T-cell (primary cell): ENCODE data around the gene BICC1. TPM values are rescaled to one million over a fixed set of nuclear protein-coding genes. Genes with fewer than 3 reads are reported as not detected.

Experiments used
- ATAC-seq, 4 experiments: fragments of 200-7000 bp in 3 of 4; fragments of 150-1000 bp in 1 of 4; cut with Tn5 transposase; replicated peaks in 1 of 4; 1 replicate in 3 of 4; 2 replicates in 1 of 4; pipeline ENCODE4 v1.10.0; 2021; ENCODE audit warnings: moderate library complexity in 3 of 4, mild to moderate bottlenecking in 2 of 4, moderate number of reproducible peaks in 1 of 4
- CTCF ChIA-PET, 2 donors: fragments of 300-600 bp; sonication (Branson Sonifier 250); formaldehyde crosslinking; loops; one replicate each; lab custom pipeline; 2022; ENCODE audit warnings: antibody characterized with exemption in 2 of 2; lab: Charles Lee
- POLR2A ChIA-PET, 2 donors: fragments of 300-600 bp; sonication (Branson Sonifier 250); formaldehyde crosslinking; loops; one replicate each; lab custom pipeline; 2022; ENCODE audit warnings: antibody characterized with exemption in 2 of 2; lab: Charles Lee
- DNase-seq, 35 experiments: peaks; one replicate each; pipeline versions ENCODE4 v3.0.0 to v3.0.0-alpha.2; 2013 to 2023
- H3K27ac ChIP-seq: one replicate; pipeline ENCODE4 v1.5.1; 2013; ENCODE audit warnings: low read length
- H3K27me3 ChIP-seq, 2 experiments: replicated peaks in 1 of 2; 1 replicate in 1 of 2; 2 replicates in 1 of 2; pipeline versions ENCODE4 v1.6.1 to v1.7.0; 2013; ENCODE audit warnings: low read length in 1 of 2, mixed read lengths in 1 of 2; ENCODE audit not compliant: control insufficient read depth in 2 of 2, insufficient read depth in 2 of 2; ENCODE audit errors: extremely low read depth in 1 of 2
- H3K36me3 ChIP-seq, 2 donors: 1 replicate in 1 of 2; 2 replicates in 1 of 2; pipeline versions ENCODE4 v1.6.1 to v1.7.0; 2013; ENCODE audit warnings: low read length in 1 of 2; ENCODE audit not compliant: control insufficient read depth in 2 of 2, insufficient read depth in 1 of 2; ENCODE audit errors: extremely low read depth in 1 of 2
- H3K4me1 ChIP-seq, 2 experiments: 1 replicate in 1 of 2; 2 replicates in 1 of 2; pipeline versions ENCODE4 v1.6.1 to v1.7.0; 2013; ENCODE audit warnings: low read length in 2 of 2, mixed read lengths in 1 of 2; ENCODE audit not compliant: insufficient read depth in 2 of 2, control insufficient read depth in 1 of 2; ENCODE audit errors: extremely low read depth in 1 of 2
- H3K4me3 ChIP-seq, 2 donors: 1 replicate in 1 of 2; 2 replicates in 1 of 2; pipeline versions ENCODE4 v1.5.1 to v1.7.0; 2013; ENCODE audit warnings: mild to moderate bottlenecking in 2 of 2, low read length in 1 of 2, moderate library complexity in 1 of 2; ENCODE audit not compliant: control insufficient read depth in 1 of 2; ENCODE audit errors: extremely low read depth in 1 of 2
- H3K9me3 ChIP-seq: 2 replicates; pipeline ENCODE4 v1.7.0; 2013
- H3K27ac Mint-ChIP-seq, 2 donors: one replicate each; pipeline ENCODE4 v1.8.0; 2020 to 2021; ENCODE audit warnings: mild to moderate bottlenecking in 2 of 2, mixed read lengths in 2 of 2
- H3K27me3 Mint-ChIP-seq, 2 donors: one replicate each; pipeline ENCODE4 v1.8.0; 2021 to 2022; ENCODE audit warnings: mixed read lengths in 2 of 2
- H3K36me3 Mint-ChIP-seq: one replicate; pipeline ENCODE4 v1.8.0; 2021; ENCODE audit warnings: mixed read lengths
- H3K4me1 Mint-ChIP-seq, 3 donors: one replicate each; pipeline ENCODE4 v1.8.0; 2020 to 2022; ENCODE audit warnings: mixed read lengths in 3 of 3, mild to moderate bottlenecking in 1 of 3
- H3K4me3 Mint-ChIP-seq, 3 donors: one replicate each; pipeline ENCODE4 v1.8.0; 2020 to 2022; ENCODE audit warnings: mild to moderate bottlenecking in 3 of 3, mixed read lengths in 3 of 3, moderate library complexity in 3 of 3
- H3K9me3 Mint-ChIP-seq, 3 donors: one replicate each; pipeline ENCODE4 v1.8.0; 2020 to 2022; ENCODE audit warnings: mixed read lengths in 3 of 3
- WGBS: methylation state at CpG from one replicate; pipeline ENCODE4 v1.1.5; 2013; ENCODE audit warnings: missing lambda C conversion rate; ENCODE audit not compliant: insufficient coverage; 5-methylcytosine and 5-hydroxymethylcytosine counted together
- total RNA-seq, 35 experiments: library from RNA in 6 of 35; stranded (reverse) in 6 of 35; fragments of 120-200 nt in 1 of 35; gene quantifications; one replicate each; pipeline versions ENCODE4 v1.2.1 to v1.2.4 and lab custom pipeline; 2013 to 2026

The BICC1 gene
- total RNA-seq, 5 donors from 2014 or later (not counting 1 experiment from before 2014, with no cell fraction given): 0.06 to 0.09 (median 0.07) TPM; not detected in 2

- ATAC-seq: no peak
- Histone ChIP-seq H3K36me3 (no peaks in the 10 kb centered on the region), H3K27me3 (peaks cover 5 to 20% of the 10 kb centered on the region in 2 experiments), H3K27ac (no peak overlapping the region), H3K9me3 (no peaks in the 10 kb centered on the region), H3K4me1 (peaks cover 2 to 8% of the 10 kb centered on the region in 2 experiments), H3K4me3 (no peak overlapping the region)
- DNase-seq: no peak
- no peak overlapping the region for H3K27ac Mint-ChIP-seq
- peaks cover 12 to 17% (median 13%) of the 10 kb centered on the region in 3 donors for H3K4me1 Mint-ChIP-seq
- WGBS: 60% methylated on average over 3 of the region's 13 CpGs
- H3K9me3 Mint-ChIP-seq: no peaks in the 10 kb centered on the region
- H3K27me3 Mint-ChIP-seq: peaks cover 34 to 42% of the 10 kb centered on the region in 2 donors
- CTCF ChIA-PET: interaction anchor here in 1 of 2 donors (0.6 kb wide), 1 partner anchor 210 kb away, joined by 6 read pairs; no protein-coding TSS in a partner anchor
- peak overlapping the region; percentile 59 to 76 (median 69) for H3K4me3 Mint-ChIP-seq
- no peaks in the 10 kb centered on the region for H3K36me3 Mint-ChIP-seq
- POLR2A ChIA-PET: interaction anchor here (0.5 kb wide), 2 partner anchors 29 to 129 kb away, joined by 3 to 7 read pairs; partner anchors contain the start of gene TFAM (in 1 of the 2)
Observed at GRCh38 chr10:58514111-58514770, 1.6 kb downstream of the BICC1 start.

GRCh38 chr10:58515291-58515941 is 2.7 kb downstream of the BICC1 start:
- Mint-ChIP-seq H3K27ac (no peak overlapping the region), H3K27me3 (peaks cover 38 to 47% of the 10 kb centered on the region in 2 donors), H3K4me3 (no peak overlapping the region), H3K4me1 (peaks cover 12 to 17% (median 13%) of the 10 kb centered on the region in 3 donors), H3K36me3 (no peaks in the 10 kb centered on the region), H3K9me3 (no peaks in the 10 kb centered on the region)
- Histone ChIP-seq H3K27me3 (peaks cover 5 to 20% of the 10 kb centered on the region in 2 experiments), H3K9me3 (no peaks in the 10 kb centered on the region), H3K4me1 (peaks cover 2 to 8% of the 10 kb centered on the region in 2 experiments), H3K4me3 (no peak overlapping the region), H3K27ac (no peak overlapping the region), H3K36me3 (no peaks in the 10 kb centered on the region)
- WGBS: no CpG with 5 or more reads among the region's 4 CpGs
- no peak for ATAC-seq
- no peak for DNase-seq
- CTCF ChIA-PET: no interaction called here
- POLR2A ChIA-PET: no interaction called here

- ATAC-seq (no peak), DNase-seq (no peak)
- Mint-ChIP-seq H3K36me3 (no peaks in the 10 kb centered on the region), H3K9me3 (no peaks in the 10 kb centered on the region), H3K4me3 (no peak overlapping the region), H3K27me3 (peaks cover 42 to 47% of the 10 kb centered on the region in 2 donors), H3K27ac (no peak overlapping the region), H3K4me1 (peaks cover 12 to 17% (median 13%) of the 10 kb centered on the region in 3 donors)
- ChIA-PET POLR2A (no interaction called here), CTCF (no interaction called here)
- peaks cover 3 to 20% of the 10 kb centered on the region in 2 experiments for H3K27me3 ChIP-seq
- WGBS: no CpG with 5 or more reads among the region's 1 CpG
- no peak overlapping the region for H3K27ac ChIP-seq
- no peaks in the 10 kb centered on the region for H3K36me3 ChIP-seq
- H3K9me3 ChIP-seq: no peaks in the 10 kb centered on the region
- H3K4me3 ChIP-seq: no peak overlapping the region
- peaks cover 2 to 8% of the 10 kb centered on the region in 2 experiments for H3K4me1 ChIP-seq
Observed at GRCh38 chr10:58516119-58516518, 3.4 kb downstream of the BICC1 start.

GRCh38 chr10:58516671-58517070 is 4.0 kb downstream of the BICC1 start:
- ChIA-PET POLR2A (no interaction called here), CTCF (no interaction called here)
- Histone ChIP-seq H3K27ac (no peak overlapping the region), H3K4me3 (no peak overlapping the region), H3K27me3 (peaks cover 2 to 15% of the 10 kb centered on the region in 2 experiments), H3K36me3 (no peaks in the 10 kb centered on the region), H3K9me3 (no peaks in the 10 kb centered on the region), H3K4me1 (peaks cover 2 to 8% of the 10 kb centered on the region in 2 experiments)
- peaks cover 47 to 50% of the 10 kb centered on the region in 2 donors for H3K27me3 Mint-ChIP-seq
- no peak overlapping the region for H3K4me3 Mint-ChIP-seq
- H3K9me3 Mint-ChIP-seq: no peaks in the 10 kb centered on the region
- H3K36me3 Mint-ChIP-seq: no peaks in the 10 kb centered on the region
- ATAC-seq (no peak), DNase-seq (no peak)
- peaks cover 12 to 17% (median 13%) of the 10 kb centered on the region in 3 donors for H3K4me1 Mint-ChIP-seq
- no peak overlapping the region for H3K27ac Mint-ChIP-seq

GRCh38 chr10:58517081-58517480 is 4.4 kb downstream of the BICC1 start:
- Mint-ChIP-seq H3K9me3 (no peaks in the 10 kb centered on the region), H3K27ac (no peak overlapping the region), H3K27me3 (peaks cover 47 to 51% of the 10 kb centered on the region in 2 donors), H3K4me3 (no peak overlapping the region), H3K36me3 (no peaks in the 10 kb centered on the region), H3K4me1 (peaks cover 12 to 15% (median 13%) of the 10 kb centered on the region in 3 donors)
- ChIA-PET CTCF (no interaction called here), POLR2A (no interaction called here)
- Histone ChIP-seq H3K27ac (no peak overlapping the region), H3K4me1 (peaks cover 2 to 8% of the 10 kb centered on the region in 2 experiments), H3K9me3 (no peaks in the 10 kb centered on the region), H3K36me3 (no peaks in the 10 kb centered on the region), H3K4me3 (no peak overlapping the region), H3K27me3 (peaks cover 2 to 11% of the 10 kb centered on the region in 2 experiments)
- WGBS: no CpG with 5 or more reads among the region's 1 CpG
- no peak for DNase-seq
- ATAC-seq: no peak

GRCh38 chr10:58517491-58518355 is 5.1 kb downstream of the BICC1 start:
- peaks cover 2 to 8% of the 10 kb centered on the region in 2 experiments for H3K4me1 ChIP-seq
- H3K4me1 Mint-ChIP-seq: peaks cover 8 to 9% (median 8%) of the 10 kb centered on the region in 3 donors
- ChIA-PET CTCF (no interaction called here), POLR2A (interaction anchor here in 1 of 2 donors (0.6 kb wide), 1 partner anchor 221 kb away, joined by 3 read pairs; no protein-coding TSS in a partner anchor)
- DNase-seq (no peak), ATAC-seq (no peak)
- H3K27me3 Mint-ChIP-seq: peaks cover 48 to 51% of the 10 kb centered on the region in 2 donors
- H3K36me3 ChIP-seq: no peaks in the 10 kb centered on the region
- H3K9me3 ChIP-seq: no peaks in the 10 kb centered on the region
- H3K9me3 Mint-ChIP-seq: no peaks in the 10 kb centered on the region
- no peak overlapping the region for H3K4me3 ChIP-seq
- peaks cover 2 to 9% of the 10 kb centered on the region in 2 experiments for H3K27me3 ChIP-seq
- H3K36me3 Mint-ChIP-seq: no peaks in the 10 kb centered on the region
- WGBS: 22% methylated on average over 1 of the region's 4 CpGs
- H3K27ac ChIP-seq: no peak overlapping the region
- H3K4me3 Mint-ChIP-seq: no peak overlapping the region
- no peak overlapping the region for H3K27ac Mint-ChIP-seq
